ENCODE data around the gene MYOF.
A peak's percentile ranks its signal among the peaks of the same experiment; 100 is the strongest.

Gene MYOF

GRCh38 chr10:93417266-93417665, 64.9 kb downstream of the MYOF start:
- Histone ChIP-seq H3K27me3 (replicated peaks) (no peaks in the 10 kb centered on the region), H3K36me3 (replicated peaks) (peaks cover 49% of the 10 kb centered on the region), H3K27ac (no peak overlapping the region), H3K4me3 (ENCODE audit: low read depth, low read length) (no peak overlapping the region)
- no peak for DNase-seq
- in situ Hi-C loops (cut with HindIII; ENCODE audit: low pct_ligation_motif_present, low sequenced_read_pairs) = no loop called here
- TF ChIP-seq, protein P1, sequence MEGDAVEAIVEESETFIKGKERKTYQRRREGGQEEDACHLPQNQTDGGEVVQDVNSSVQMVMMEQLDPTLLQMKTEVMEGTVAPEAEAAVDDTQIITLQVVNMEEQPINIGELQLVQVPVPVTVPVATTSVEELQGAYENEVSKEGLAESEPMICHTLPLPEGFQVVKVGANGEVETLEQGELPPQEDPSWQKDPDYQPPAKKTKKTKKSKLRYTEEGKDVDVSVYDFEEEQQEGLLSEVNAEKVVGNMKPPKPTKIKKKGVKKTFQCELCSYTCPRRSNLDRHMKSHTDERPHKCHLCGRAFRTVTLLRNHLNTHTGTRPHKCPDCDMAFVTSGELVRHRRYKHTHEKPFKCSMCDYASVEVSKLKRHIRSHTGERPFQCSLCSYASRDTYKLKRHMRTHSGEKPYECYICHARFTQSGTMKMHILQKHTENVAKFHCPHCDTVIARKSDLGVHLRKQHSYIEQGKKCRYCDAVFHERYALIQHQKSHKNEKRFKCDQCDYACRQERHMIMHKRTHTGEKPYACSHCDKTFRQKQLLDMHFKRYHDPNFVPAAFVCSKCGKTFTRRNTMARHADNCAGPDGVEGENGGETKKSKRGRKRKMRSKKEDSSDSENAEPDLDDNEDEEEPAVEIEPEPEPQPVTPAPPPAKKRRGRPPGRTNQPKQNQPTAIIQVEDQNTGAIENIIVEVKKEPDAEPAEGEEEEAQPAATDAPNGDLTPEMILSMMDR (IDR thresholded peaks at IDR 0.05; ENCODE audit: low read depth, low read length, missing control alignments) = no peak

- in situ Hi-C loops (cut with HindIII; ENCODE audit: low pct_ligation_motif_present, low sequenced_read_pairs) = no loop called here
- DNase-seq = no peak
- H3K27ac ChIP-seq = no peak overlapping the region
- H3K4me3 ChIP-seq (ENCODE audit: low read depth, low read length) = no peak overlapping the region
- no peaks in the 10 kb centered on the region for H3K27me3 ChIP-seq (replicated peaks)
- TF ChIP-seq, protein P1 (IDR thresholded peaks at IDR 0.05; ENCODE audit: low read depth, low read length, missing control alignments) = no peak
- peaks cover 53% of the 10 kb centered on the region for H3K36me3 ChIP-seq (replicated peaks)
Measured at GRCh38 chr10:93416824-93417223, 65.3 kb downstream of the MYOF start.

DNA sequence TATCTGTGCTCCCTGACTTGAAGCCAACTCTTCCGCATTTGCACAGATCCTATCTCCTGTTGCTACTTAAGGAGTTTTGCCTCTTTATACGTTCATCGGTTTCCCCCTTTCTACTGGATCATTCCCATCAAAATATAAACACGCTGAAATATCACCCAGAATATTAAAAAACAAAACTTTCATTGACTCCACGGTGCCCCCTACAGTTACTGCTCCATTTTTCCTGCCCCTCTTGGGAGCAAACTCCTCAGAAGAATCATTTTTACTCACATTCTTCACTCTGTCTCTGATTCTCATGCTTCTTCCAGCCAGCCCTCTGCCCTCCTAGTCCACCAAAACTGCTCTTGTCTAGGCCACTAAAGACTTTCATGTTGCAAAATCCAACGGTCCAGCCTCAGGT, 66.4 kb downstream of the MYOF start:
- Histone ChIP-seq H3K4me3 (ENCODE audit: low read depth, low read length) (no peak overlapping the region), H3K27ac (no peak overlapping the region), H3K36me3 (replicated peaks) (peaks cover 56% of the 10 kb centered on the region), H3K27me3 (replicated peaks) (no peaks in the 10 kb centered on the region)
- DNase-seq = no peak
- in situ Hi-C loops (cut with HindIII; ENCODE audit: low pct_ligation_motif_present, low sequenced_read_pairs) = no loop called here
- TF ChIP-seq, protein P1 (IDR thresholded peaks at IDR 0.05; ENCODE audit: low read depth, low read length, missing control alignments) = peak; percentile 55

- H3K27me3 ChIP-seq (replicated peaks) = no peaks in the 10 kb centered on the region
- peaks cover 57% of the 10 kb centered on the region for H3K36me3 ChIP-seq (replicated peaks)
- DNase-seq = no peak
- in situ Hi-C loops (cut with HindIII; ENCODE audit: low pct_ligation_motif_present, low sequenced_read_pairs) = no loop called here
- no peak overlapping the region for H3K4me3 ChIP-seq (ENCODE audit: low read depth, low read length)
- TF ChIP-seq, protein P1 (IDR thresholded peaks at IDR 0.05; ENCODE audit: low read depth, low read length, missing control alignments) = no peak
- no peak overlapping the region for H3K27ac ChIP-seq
Measured at GRCh38 chr10:93413252-93413689, 68.9 kb downstream of the MYOF start.

DNA sequence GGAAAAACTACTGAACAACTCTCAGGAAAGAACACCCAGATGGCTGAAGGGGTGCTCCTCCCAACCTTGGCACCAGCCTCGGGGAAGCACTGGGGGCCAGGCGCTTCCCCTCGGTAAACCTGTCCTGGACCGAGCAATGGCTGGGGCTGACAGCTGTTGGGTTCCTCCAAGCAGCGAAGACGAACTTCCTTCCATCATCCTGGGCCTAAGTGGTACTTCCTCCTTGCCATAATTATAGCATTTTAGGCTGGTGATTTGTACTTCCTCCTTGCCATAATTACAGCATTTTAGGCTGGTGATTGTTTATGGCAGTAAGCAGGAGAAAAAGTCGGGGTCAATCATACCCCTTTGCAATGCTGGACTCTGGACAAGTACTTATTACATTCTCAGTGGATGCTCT, 69.3 kb downstream of the MYOF start:
- Histone ChIP-seq H3K4me3 (ENCODE audit: low read depth, low read length) (no peak overlapping the region), H3K27me3 (replicated peaks) (no peaks in the 10 kb centered on the region), H3K27ac (no peak overlapping the region), H3K36me3 (replicated peaks) (peaks cover 61% of the 10 kb centered on the region)
- in situ Hi-C loops (cut with HindIII; ENCODE audit: low pct_ligation_motif_present, low sequenced_read_pairs) = no loop called here
- TF ChIP-seq, protein P1 (IDR thresholded peaks at IDR 0.05; ENCODE audit: low read depth, low read length, missing control alignments) = no peak
- DNase-seq = no peak

DNA sequence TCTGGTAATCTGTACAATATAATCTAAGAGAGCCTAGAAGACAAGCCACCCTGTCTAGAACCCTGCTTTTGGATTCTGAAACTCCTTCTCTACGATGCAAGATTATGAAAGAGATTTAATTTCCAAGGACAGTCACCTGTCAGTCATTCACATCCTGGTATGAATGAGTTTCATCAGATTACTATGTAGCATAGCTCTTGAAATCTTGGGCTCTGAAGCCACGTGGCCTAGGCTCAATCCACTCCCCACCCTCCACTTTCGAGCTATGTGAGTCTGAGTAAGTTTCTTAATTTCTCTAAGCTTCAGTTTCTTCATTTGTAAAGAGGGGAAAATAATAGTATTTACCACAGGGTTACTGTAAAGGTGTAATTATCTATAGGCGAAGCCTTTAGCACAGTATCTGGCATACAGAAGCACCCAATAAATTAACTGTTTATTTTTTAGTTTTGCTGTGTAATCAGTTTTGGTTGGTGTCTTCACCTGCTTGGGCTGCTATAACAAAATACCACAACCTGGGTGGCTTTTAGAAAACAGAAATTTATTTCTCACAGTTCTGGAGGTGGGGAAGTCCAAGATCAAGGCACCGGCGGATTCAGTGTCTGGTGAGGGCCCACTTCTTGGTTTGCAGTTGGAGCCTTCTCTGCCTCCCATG, 71.3 kb downstream of the MYOF start:
- Histone ChIP-seq H3K36me3 (replicated peaks) (peaks cover 55% of the 10 kb centered on the region), H3K27me3 (replicated peaks) (no peaks in the 10 kb centered on the region), H3K4me3 (ENCODE audit: low read depth, low read length) (no peak overlapping the region), H3K27ac (no peak overlapping the region)
- TF ChIP-seq, protein P1 (IDR thresholded peaks at IDR 0.05; ENCODE audit: low read depth, low read length, missing control alignments) = no peak
- in situ Hi-C loops (cut with HindIII; ENCODE audit: low pct_ligation_motif_present, low sequenced_read_pairs) = no loop called here
- DNase-seq = no peak

Data from brain microvascular endothelial cell (primary cell).